PFSK-1 (cell line): ENCODE results near the gene FMNL1.

Experiments used
- FOXP2 ChIP-seq: optimal IDR thresholded peaks from 2 replicates; pipeline ENCODE3; 2011; ENCODE audit warnings: borderline replicate concordance, control low read depth, inconsistent platforms; ENCODE audit not compliant: insufficient read depth; ENCODE audit errors: extremely low read length, extremely low read depth
- POLR2AphosphoS5 ChIP-seq: IDR thresholded peaks from 2 replicates; pipeline ENCODE4 v1.6.1; 2012; ENCODE audit warnings: low read depth, mild to moderate bottlenecking, control low read depth, low read length, moderate library complexity
- TAF1 ChIP-seq: IDR thresholded peaks from 2 replicates; pipeline ENCODE4 v1.6.1; 2012; ENCODE audit warnings: low read length, control low read depth, borderline replicate concordance; ENCODE audit not compliant: insufficient read depth
- TF ChIP-seq, protein P1 (sequence below), 2 experiments: IDR thresholded peaks; 2 replicates each; pipeline versions ENCODE4 v1.6.1 to v1.8.0; 2011 to 2012; ENCODE audit warnings: low read depth in 2 of 2, low read length in 2 of 2, control low read depth in 1 of 2, inconsistent platforms in 1 of 2, mild to moderate bottlenecking in 1 of 2, moderate library complexity in 1 of 2; ENCODE audit not compliant: insufficient read depth in 1 of 2

DNA sequence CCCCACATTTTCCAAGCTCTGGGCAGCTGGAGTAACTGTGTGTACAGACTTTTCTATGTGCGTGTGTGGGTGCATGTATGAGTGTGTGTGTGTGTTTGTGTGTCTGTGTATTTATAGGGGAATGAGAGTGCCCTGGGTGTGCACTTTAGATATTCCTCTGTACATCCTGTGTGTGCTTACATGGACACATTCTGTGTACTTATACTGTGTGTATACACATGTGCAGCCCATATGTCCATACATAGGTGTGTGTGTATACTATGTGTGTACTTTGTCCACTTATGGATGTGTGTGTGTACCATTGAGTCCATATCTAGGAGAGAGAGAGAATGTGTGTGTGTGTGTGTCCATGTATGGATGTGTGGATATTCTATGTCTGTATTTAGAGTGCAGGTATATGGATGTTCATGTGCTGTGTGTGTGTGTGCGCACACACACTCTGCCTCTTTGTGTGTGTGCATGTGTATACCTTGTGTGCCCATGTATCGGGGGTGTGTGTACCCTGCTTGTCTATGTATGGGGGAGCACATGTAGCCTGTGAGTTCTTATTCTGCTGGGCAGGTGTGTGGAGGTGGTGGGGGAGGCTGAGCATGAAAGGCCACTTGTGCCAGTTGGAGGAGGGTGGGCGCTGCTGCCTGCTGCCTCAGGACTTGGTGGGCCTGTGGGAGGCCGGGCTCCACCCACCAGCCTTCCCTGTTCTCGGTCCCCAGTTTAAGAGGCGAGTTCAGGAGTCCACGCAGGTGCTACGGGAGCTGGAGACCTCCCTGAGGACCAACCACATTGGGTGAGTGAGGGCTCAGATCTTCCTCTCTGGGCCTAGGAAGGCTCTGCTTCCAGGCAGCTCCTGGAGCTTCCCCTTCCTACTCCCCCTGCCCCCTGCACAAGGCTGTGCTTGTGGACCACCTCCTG lies 11.1 kb downstream of the FMNL1 start:
- TF ChIP-seq POLR2AphosphoS5 (no peak), FOXP2 (no peak), TAF1 (no peak)
- TF ChIP-seq, protein P1, sequence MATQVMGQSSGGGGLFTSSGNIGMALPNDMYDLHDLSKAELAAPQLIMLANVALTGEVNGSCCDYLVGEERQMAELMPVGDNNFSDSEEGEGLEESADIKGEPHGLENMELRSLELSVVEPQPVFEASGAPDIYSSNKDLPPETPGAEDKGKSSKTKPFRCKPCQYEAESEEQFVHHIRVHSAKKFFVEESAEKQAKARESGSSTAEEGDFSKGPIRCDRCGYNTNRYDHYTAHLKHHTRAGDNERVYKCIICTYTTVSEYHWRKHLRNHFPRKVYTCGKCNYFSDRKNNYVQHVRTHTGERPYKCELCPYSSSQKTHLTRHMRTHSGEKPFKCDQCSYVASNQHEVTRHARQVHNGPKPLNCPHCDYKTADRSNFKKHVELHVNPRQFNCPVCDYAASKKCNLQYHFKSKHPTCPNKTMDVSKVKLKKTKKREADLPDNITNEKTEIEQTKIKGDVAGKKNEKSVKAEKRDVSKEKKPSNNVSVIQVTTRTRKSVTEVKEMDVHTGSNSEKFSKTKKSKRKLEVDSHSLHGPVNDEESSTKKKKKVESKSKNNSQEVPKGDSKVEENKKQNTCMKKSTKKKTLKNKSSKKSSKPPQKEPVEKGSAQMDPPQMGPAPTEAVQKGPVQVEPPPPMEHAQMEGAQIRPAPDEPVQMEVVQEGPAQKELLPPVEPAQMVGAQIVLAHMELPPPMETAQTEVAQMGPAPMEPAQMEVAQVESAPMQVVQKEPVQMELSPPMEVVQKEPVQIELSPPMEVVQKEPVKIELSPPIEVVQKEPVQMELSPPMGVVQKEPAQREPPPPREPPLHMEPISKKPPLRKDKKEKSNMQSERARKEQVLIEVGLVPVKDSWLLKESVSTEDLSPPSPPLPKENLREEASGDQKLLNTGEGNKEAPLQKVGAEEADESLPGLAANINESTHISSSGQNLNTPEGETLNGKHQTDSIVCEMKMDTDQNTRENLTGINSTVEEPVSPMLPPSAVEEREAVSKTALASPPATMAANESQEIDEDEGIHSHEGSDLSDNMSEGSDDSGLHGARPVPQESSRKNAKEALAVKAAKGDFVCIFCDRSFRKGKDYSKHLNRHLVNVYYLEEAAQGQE (IDR thresholded peaks at IDR 0.05; ENCODE audit: insufficient read depth in 1 of 2, low read depth in 2 of 2, low read length in 2 of 2) = no peak
